ENCODE data around the gene GMPR2. TPM values are rescaled to one million over a fixed set of nuclear protein-coding genes. Genes with fewer than 3 reads are reported as not detected.

The GMPR2 gene
- total RNA-seq, 4 donors from 2014 or later = 25.4 to 49.7 (median 47.8) TPM

DNA sequence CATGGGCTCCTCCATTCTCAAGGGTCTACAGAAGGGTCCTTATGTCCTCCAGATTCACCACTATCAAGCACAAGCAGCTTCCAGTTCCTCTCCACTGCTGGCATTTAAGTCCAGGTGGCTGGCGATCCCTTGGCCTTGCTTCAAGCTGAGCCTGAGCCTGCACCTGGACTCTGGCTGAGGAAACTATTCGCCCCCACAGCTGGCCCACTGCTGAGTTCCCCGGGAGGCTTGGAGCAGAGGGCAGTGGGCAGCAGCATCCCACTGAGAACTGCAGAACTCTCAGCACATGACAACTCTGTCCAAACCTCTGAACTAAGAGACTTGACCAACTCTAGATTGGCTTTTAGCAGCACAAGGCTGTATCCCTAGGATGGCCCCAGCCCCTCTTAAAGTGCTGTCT is 50.0 kb downstream of the GMPR2 start:
- H3K4me1 ChIP-seq = peaks cover 42% of the 10 kb centered on the region

DNA sequence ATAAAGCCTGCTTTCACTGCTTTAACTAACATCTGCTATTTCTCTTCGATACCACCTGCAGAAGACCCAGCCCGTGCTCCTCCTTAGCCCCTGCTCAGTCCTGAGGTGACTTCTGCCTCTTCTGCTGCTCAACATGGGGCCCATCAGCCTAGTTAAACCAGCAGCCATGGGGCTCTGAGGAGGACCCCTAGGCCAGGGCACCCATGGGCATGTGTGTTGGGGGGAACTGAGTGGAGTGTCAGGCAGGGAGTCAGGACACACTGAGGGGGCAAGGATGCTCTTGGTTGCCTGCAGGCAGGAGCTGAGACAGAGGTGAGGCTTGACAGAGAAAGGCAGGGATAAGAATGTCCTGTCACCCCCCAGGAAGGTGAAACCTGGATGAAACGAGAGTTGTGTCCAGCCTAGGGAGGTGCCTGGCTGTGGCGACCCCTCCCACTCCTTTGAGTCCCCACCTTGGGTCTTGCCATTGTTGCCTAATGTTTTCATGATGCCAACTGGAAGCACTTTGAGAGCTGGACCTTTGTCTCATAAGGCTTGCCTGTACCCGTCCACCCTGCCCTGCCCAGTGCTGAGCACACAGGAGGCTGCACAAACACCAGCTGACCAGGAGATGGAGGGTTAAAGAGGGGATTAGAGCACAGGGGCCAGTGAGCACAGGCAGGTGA is 51.2 kb downstream of the GMPR2 start:
- H3K27ac ChIP-seq = no peak overlapping the region

More for the DNA sequence above, 50.0 kb downstream of the GMPR2 start:
- Histone ChIP-seq H3K9me3 (no peaks in the 10 kb centered on the region), H3K36me3 (no peaks in the 10 kb centered on the region), H3K4me3 (no peak overlapping the region), H3K27ac (no peak overlapping the region), H3K27me3 (no peaks in the 10 kb centered on the region)
- WGBS = 75% methylated on average over 2 of the region's 3 CpGs
- TF ChIP-seq, protein P1, sequence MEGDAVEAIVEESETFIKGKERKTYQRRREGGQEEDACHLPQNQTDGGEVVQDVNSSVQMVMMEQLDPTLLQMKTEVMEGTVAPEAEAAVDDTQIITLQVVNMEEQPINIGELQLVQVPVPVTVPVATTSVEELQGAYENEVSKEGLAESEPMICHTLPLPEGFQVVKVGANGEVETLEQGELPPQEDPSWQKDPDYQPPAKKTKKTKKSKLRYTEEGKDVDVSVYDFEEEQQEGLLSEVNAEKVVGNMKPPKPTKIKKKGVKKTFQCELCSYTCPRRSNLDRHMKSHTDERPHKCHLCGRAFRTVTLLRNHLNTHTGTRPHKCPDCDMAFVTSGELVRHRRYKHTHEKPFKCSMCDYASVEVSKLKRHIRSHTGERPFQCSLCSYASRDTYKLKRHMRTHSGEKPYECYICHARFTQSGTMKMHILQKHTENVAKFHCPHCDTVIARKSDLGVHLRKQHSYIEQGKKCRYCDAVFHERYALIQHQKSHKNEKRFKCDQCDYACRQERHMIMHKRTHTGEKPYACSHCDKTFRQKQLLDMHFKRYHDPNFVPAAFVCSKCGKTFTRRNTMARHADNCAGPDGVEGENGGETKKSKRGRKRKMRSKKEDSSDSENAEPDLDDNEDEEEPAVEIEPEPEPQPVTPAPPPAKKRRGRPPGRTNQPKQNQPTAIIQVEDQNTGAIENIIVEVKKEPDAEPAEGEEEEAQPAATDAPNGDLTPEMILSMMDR (IDR thresholded peaks at IDR 0.05) = no peak
- TF ChIP-seq POLR2A (IDR thresholded peaks at IDR 0.05) (no peak), POLR2AphosphoS5 (IDR thresholded peaks at IDR 0.05) (no peak), EP300 (IDR thresholded peaks at IDR 0.05) (no peak)
- no peak for DNase-seq (ENCODE audit: low spot score in 2 of 2)

DNA sequence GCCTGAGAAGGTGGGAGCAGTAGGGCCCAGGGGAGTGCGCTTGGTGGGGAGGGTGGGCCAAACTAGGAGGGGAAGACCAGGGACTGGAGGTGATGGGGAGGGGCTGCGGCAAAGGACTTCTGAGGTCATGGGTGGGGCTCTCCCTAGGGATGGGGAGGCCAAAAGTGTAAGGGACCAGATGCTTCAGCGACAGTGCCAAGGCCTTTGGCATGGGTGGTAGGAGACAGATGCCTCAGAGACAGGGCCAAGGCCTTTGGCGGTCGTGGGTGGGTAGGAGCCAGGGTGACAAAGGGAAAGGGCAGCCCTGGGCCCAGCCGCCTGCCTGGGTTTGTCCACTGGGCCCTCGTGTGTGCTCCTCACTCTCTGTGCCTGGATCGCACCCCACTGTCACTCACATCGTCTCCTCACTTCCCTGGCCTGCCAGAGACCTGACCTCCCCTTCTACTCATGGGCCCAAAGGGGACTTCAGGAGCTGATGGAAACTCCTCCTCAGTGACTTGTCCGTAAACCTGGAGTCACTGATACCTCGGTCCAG is 51.8 kb downstream of the GMPR2 start:
- no peaks in the 10 kb centered on the region for H3K9me3 ChIP-seq
- WGBS = 67% methylated on average over 9 of the region's 11 CpGs
- peaks cover 4% of the 10 kb centered on the region for H3K36me3 ChIP-seq
- no peak overlapping the region for H3K4me3 ChIP-seq
- no peak for TF ChIP-seq EP300 (IDR thresholded peaks at IDR 0.05)
- TF ChIP-seq POLR2AphosphoS5 (IDR thresholded peaks at IDR 0.05) = no peak
- TF ChIP-seq, protein P1 (IDR thresholded peaks at IDR 0.05) = no peak
- no peak for TF ChIP-seq POLR2A (IDR thresholded peaks at IDR 0.05)
- no peaks in the 10 kb centered on the region for H3K27me3 ChIP-seq
- no peak for DNase-seq (ENCODE audit: low spot score in 2 of 2)
- no peak overlapping the region for H3K27ac ChIP-seq
- peaks cover 24% of the 10 kb centered on the region for H3K4me1 ChIP-seq

More for the DNA sequence above, 51.2 kb downstream of the GMPR2 start:
- TF ChIP-seq POLR2AphosphoS5 (IDR thresholded peaks at IDR 0.05) (no peak), POLR2A (IDR thresholded peaks at IDR 0.05) (no peak), EP300 (IDR thresholded peaks at IDR 0.05) (no peak)
- TF ChIP-seq, protein P1 (IDR thresholded peaks at IDR 0.05) = no peak
- H3K9me3 ChIP-seq = no peaks in the 10 kb centered on the region
- no peaks in the 10 kb centered on the region for H3K27me3 ChIP-seq
- WGBS = 89% methylated on average over 5 of the region's 5 CpGs
- no peak for DNase-seq (ENCODE audit: low spot score in 2 of 2)
- no peak overlapping the region for H3K4me3 ChIP-seq
- peaks cover 30% of the 10 kb centered on the region for H3K4me1 ChIP-seq
- H3K36me3 ChIP-seq = no peaks in the 10 kb centered on the region

DNA sequence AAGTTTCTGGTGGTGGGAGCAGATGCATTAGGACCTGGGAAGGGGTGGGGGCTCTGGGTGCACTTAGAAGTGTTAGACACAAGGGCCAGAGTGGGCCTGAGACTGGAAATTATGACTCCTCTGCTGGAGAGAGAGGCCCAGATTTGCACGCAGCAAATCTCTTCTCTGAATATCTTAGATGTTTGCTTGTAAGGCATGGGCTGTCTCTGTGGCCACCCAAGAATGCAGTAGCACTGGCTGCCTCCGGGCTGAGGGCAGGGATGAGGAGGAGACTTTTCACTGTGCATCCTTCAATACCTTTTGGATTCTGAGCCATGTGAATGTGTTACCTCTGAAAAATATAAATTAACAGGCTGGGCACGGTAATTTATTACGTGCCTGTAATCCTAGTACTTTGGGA is 52.6 kb downstream of the GMPR2 start:
- no peak for DNase-seq (ENCODE audit: low spot score in 2 of 2)
- H3K9me3 ChIP-seq = no peaks in the 10 kb centered on the region
- H3K27me3 ChIP-seq = no peaks in the 10 kb centered on the region
- H3K4me3 ChIP-seq = no peak overlapping the region
- peaks cover 12% of the 10 kb centered on the region for H3K36me3 ChIP-seq
- peaks cover 16% of the 10 kb centered on the region for H3K4me1 ChIP-seq
- 53% methylated on average over 4 of the region's 4 CpGs for WGBS
- no peak for TF ChIP-seq POLR2A (IDR thresholded peaks at IDR 0.05)
- TF ChIP-seq, protein P1 (IDR thresholded peaks at IDR 0.05) = no peak
- no peak for TF ChIP-seq EP300 (IDR thresholded peaks at IDR 0.05)
- no peak for TF ChIP-seq POLR2AphosphoS5 (IDR thresholded peaks at IDR 0.05)
- H3K27ac ChIP-seq = no peak overlapping the region

DNA sequence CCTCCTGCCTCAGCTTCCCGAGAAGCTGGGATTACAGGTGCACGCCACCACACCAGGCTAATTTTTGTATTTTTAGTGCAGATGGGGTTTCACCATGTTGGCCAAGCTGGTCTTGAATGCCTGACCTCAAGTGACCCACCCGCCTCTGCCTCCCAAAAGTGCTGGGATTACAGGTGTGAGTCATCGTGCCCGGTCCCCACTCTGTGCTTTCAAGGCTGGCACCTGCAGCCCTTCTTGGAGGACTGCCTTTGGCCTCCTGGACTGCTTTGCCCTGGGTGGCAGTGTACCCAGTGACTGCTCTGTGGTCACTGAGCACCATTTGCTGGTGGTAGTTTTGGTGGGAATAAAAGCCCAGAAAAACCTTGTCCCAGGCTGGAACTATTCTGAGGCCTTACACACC is 54.3 kb downstream of the GMPR2 start:
- Histone ChIP-seq H3K4me3 (no peak overlapping the region), H3K4me1 (peaks cover 6% of the 10 kb centered on the region), H3K27me3 (no peaks in the 10 kb centered on the region), H3K27ac (no peak overlapping the region), H3K9me3 (no peaks in the 10 kb centered on the region), H3K36me3 (peaks cover 29% of the 10 kb centered on the region)
- WGBS = 92% methylated on average over 5 of the region's 5 CpGs
- no peak for TF ChIP-seq EP300 (IDR thresholded peaks at IDR 0.05)
- no peak for TF ChIP-seq POLR2A (IDR thresholded peaks at IDR 0.05)
- TF ChIP-seq POLR2AphosphoS5 (IDR thresholded peaks at IDR 0.05) = no peak
- TF ChIP-seq, protein P1 (IDR thresholded peaks at IDR 0.05) = no peak
- DNase-seq (ENCODE audit: low spot score in 2 of 2) = no peak

Data from suprapubic skin (tissue), 4 donors.